NCI-H524 treated with DMSO at 0.1 percent for 48 hours (cell line): ENCODE data around the gene INO80C.
A peak's percentile ranks its signal among the peaks of the same experiment; 100 is the strongest.

Experiments used
- DNase-seq: peaks from one replicate; lab custom pipeline; 2025; lab: John Stamatoyannopoulos, UW

INO80C gene, protein sequence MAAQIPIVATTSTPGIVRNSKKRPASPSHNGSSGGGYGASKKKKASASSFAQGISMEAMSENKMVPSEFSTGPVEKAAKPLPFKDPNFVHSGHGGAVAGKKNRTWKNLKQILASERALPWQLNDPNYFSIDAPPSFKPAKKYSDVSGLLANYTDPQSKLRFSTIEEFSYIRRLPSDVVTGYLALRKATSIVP

DNA sequence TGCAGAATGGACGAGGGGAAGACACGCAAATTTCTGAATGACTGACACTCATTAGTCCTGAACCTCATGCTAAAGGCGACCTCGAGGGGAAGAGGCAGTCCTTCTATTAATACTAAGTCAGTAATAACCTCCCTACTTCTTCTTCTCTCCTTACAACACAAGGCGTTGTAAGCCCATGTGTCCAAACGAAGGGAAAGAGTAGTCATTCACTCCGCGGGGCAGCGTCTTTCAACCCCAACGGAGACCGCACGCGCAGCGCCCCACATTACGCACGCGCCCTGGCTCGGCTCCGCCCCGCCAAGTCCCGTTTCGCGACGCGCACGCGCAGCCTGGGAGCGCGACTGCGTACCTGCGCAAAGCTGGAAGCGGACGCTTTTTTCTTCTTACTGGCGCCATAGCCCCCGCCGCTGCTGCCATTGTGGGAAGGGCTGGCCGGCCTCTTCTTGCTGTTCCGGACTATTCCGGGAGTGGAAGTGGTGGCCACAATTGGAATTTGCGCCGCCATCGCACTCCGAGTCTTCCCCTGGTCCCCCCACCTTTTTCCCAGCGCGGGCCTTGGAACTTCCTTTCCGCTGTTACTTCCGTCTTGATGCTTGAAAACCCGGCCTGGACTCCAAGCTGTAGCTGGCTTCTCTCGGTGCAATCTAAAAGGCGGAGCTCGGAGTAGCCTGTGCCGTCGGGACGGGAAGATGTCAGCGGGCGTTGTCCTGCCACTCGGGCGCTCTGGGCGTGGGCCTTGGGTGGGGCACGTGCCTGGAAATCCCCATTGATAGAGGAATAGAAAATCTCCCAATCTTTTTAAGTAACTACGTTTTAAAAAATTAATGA is at the start of gene INO80C:
INO80C (minus strand) TSS at position 591 of the 828 bp plus-strand sequence; CDS start at position 505, 86 bp downstream.
- peak; percentile 72 for DNase-seq

DNA sequence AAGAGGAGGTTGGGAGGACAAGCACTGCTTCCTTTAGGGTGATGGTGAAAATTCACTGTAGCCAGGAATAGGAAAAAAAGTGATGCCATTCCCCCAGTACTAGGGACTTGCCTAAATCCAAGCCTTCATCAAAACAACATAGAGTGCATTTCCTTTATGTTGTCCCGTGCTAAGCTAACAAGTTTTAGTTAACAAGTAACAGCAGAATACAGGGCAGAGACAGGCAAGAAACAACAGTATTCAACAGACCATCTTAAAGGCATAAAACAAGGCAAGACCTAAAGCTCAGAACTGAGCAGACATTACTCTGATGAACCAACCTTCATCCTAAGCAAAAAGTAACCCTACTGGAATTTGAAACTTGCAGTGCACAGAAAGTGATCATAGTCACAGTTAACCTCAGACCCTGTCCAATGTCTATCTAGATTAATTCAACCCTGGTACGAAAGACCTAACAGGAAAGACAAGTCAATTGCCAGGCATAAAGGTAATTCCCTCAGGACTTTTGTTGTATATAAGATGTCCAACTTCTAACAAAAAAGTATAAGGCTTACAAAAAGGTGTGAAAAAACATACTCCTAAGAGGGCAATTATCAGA is 49.3 kb upstream of the INO80C start:
- no peak for DNase-seq

DNA sequence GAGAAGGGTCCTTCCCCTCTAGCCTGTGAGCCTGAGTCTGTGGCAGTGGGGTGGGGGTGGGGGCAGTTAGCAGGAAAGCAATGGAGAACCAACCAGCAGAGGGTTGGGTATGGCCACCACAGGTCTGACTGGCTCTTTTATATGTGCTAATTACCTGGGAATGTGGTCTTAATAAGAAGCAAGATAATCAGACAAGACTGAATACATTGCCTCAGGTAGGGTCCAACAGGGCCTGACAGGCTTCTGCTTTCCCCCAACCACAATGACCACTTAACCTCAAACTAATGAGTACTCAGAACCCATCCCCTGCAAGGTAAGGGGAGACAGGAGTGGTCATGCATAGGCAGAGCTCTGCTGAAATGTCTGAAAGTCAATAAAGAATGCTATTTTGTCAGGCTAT is 44.6 kb upstream of the INO80C start:
- no peak for DNase-seq

DNA sequence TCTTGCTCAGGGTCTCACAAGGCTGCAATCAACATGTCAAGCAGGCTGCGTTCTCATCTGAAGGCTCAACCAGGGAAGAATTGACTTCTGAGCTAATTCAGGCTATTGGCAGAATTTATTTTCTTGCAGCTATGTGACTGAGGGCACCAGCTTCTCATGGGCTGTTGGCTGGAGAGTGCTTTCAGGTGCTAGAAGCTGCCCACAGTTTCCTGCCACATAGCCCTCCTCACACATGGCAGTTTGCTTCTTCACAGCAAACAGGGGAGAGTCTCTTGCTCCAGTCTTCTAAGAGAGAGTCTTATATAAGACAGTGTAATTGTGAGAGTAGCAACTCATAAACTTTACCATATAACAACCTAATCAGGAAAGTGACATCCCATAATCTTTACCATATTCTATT is 37.5 kb upstream of the INO80C start:
- DNase-seq: no peak

DNA sequence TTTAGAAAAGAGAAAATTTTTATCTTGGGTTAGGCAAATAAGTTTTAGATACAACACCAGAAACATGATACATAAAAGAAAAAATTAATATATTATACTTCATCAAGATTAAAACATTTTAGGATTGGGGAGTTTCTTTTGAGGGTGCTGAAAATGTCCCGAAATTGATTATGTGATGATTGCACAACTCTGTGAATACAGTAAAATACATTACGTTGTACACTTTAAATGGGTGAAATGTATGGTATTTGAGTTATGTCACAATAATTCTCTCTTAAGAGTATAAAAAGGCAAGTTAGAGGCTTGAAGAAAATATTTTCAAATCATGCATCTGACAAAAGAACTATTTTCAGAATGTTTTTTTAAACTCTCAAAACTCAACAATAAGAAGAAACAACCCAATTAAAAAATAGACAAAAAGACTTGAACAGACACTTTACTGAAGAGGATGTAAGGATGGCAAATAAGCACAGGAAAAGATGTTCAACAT is 36.2 kb upstream of the INO80C start:
- no peak for DNase-seq

DNA sequence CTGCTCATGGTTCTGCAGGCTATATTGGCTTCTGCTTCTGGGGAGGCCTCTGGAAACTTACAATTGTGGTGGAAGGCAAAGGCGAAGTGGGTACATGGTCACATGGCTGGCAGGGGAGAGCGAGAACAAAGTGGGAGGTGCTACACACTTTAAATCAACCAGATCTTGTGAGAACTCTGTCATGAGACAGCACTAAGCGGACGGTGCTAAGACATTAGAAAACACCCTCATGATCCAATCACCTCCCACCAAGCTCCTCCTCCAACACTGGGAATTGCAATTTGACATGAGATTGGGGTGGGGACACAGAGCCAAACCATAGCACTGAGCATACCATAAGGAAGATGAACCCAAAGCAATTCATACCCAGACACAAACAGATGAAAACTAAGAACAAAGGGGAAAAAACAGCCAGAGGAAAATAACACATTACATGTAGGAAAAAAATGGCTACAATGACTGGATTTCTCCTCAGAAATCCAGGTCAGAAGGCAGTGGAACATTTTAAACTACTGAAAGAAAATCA is 31.1 kb upstream of the INO80C start:
- no peak for DNase-seq

DNA sequence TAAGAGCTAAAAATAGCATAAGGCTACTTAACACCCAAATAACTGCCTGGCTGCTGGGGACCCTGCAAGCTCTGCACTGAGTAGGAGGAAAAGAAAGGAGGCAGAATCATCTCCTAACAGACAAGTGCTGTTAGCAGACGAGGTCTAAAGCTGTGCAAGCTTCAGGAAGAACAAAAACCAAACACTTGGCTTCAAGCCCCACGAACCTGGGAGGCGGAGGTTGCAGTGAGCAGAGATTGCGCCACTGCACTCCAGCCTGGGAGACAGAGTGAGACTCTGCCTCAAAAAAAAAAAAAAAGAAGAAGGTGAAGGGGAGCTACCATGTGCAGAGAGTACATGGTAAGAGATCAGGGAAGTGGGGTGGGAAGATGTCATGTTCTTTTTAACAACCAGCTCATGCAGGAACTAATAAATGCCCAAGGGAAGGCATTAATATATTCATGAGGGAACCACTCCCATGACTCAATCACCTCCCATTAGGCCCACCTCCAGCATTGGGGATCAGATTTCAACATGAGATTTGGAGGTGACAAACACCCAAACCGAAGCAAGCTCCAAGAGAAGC is 28.8 kb upstream of the INO80C start:
- no peak for DNase-seq

DNA sequence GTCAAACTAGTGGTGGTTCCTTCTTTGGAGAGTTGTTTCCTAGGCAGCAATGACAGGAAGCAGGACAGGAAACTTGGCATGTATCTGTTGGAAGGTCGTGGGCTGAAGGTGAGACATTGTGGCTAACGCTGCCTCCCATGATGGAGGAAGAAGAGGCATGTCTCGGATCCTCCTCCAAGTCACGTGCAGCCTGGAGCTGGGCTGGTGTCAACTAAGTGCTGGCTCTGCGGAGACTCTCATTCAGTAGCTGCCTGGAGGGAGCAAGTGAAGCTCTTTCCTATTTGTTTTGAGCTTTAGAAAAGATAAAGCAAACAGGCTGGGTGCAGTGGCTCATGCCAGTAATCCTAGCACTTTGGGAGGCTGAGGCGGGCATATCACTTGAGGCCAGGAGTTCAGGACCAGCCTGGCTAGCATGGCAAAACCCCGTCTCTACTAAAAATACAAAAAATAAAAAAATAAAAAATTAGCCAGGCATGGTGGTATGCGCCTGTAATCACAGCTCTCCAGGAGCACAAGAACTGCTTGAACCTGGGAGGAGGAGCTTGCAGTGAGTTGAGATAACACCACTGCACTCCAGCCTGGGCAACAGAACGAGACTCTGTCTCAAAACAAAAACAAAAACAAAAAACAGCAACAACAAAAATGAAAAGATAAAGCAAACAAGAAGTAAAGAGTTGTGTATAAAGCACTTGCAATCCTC is 28.2 kb upstream of the INO80C start:
- no peak for DNase-seq

DNA sequence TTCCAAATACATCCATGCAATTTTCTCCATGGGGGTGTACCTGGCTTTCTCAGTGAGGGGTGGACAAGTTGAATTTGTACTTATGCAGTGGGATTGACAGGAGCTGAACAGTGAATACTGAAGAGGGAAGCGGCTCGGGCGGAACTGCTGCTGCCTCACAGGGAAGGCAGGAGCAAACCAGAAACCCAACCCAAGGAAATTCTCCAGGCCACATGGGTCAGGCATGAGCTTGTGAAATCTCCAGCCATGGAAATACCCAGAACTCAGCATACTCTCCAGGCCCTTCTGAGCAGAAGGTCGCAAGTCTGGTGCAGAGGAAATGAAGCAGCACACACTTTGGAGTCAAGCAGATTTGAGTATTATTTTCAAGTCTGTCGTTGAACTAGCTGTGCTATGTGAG is 26.5 kb upstream of the INO80C start:
- DNase-seq: no peak

DNA sequence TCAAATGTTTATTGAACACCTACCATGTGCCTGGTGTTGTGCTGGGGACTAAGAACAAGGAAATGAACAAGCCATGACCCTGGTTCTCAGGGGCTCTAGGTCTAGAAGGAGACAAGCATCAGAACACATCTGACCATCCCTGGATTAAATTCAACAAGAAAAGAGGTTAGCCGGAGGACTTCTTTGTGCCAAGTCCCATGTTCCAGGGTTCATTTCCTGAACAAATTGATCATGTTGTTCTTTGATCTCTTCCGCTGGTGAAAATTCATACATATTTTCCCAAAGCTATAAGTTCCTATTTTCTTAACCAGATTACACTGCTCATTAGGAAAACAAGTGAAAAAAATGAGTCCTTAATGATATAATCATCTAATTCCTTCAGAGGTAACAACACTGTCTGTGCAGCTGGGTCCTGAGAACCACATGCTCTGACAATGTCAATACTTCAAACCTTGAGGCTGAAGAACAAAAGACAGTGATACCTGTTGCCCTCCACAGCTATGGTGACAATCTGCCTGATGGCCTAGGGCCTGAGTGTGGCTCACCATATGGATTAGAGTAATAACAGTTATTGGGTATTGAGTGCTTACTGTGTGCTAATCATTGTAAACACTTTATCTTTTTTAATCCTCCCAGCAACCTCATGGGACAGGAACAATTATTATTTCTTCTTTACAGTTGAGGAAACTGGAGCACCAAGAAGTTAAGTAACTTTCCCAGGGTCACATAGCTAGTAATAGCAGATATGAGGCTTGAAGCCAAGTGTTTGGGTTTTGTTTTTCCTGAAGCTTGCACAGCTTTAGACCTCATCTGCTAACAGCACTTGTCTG is 24.6 kb upstream of the INO80C start:
- no peak for DNase-seq

DNA sequence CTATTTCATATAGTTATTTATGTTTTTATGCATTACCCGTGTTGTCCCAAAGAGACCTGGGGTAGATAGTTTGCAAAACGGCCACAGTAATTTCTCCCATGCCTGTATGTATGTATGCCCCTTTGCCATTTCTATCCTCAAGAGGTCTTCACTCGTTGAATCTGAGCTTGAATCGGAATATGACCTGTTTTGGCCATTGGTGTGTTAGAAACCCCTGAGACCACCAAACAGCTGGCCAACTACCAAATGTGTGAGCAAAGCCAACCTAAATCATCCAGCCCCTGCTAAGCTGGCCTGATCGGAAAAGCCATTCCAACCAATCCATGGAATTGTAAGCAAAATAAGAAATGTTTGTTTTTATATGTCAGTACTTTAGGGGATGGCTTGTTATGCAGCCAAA is 23.4 kb upstream of the INO80C start:
- no peak for DNase-seq

DNA sequence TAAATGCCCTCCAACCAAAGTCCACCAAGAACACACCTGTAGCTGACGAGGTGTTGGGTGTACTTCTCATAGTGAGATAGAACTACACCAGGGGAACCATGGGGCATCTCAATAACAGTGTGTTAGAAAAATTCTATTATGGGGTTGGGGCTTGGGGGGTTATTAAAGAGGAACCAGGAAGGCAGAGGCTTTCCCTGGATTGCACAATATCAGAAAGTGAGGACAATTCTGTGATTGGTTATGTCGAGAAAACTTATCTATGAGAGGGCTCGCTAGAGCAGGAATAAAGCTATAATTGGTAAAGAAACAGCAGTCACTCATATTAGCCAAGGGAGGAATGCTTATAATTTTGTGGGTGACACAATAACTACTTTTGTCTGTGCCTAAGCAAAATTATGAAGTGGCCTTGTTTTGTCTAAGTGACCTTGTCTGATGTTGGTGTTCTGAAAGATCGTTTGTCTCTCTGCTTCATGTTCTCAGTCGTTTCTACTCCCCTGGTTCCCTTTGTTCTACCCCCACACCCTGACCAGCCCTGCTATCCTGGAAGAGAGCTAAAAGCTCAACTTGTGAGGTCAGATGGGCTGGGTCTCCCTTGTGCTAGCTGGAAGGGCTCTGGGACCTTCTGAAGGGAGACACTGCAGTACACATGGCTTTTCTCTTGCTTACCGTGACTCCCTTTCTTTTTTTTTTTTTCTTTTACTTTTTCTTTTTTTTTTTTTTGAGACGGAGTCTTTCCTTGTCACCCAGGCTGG is 21.6 kb upstream of the INO80C start:
- DNase-seq: no peak

DNA sequence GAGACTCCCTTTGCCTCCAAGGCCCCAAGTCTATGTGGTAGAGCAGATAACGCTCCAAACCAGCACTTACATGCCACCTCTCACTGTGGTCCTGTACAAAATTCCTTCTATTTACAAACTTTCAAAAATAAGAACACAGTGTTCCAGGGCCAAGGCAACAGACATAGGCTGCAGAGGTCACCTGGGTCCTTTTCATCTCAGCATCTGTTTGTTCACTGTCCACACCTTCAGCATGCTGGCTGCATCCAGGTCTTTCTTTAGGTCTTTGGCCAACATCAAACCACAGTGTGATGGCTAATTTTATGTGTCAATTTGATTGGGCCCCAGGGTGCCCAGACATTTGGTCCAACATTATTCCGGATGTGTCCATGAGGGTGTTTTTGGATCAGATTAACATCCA is 20.0 kb upstream of the INO80C start:
- no peak for DNase-seq

DNA sequence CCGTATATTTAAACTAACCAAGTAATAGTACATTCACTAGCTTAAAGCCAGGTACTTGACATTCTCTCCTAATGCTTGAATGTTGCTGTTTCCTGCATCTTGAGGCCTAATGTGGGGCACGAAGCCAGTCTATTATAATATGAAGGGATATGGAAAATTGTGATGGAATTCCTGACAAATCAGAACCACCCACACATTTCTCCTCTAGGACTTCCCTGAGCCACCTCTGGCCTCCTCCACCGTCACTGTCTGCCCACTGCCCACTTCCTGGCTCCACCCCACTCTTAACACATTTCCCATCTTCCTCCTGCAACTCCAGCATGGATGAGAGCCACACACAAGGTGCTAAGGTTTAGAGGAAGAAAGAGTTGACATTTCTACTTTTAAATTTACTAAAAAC is 19.0 kb upstream of the INO80C start:
- DNase-seq: no peak

DNA sequence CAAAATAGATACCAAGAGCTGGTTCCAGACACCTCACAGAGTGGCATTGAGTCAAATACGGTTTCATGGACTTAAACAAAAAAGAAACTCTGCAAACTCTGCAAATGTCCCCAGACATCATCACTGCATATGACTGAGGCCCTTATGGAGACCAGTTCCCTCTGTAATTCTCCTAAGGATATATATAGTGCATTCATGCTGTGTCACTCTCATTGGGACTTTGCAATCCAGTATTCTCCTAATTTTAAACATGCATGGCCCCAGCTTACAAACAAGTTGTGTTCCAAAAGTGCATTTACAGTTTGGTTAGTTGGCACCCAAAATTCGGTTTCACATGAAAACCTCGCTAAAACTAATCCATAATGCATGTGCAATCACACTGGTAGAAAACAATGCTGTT is 18.6 kb upstream of the INO80C start:
- no peak for DNase-seq

DNA sequence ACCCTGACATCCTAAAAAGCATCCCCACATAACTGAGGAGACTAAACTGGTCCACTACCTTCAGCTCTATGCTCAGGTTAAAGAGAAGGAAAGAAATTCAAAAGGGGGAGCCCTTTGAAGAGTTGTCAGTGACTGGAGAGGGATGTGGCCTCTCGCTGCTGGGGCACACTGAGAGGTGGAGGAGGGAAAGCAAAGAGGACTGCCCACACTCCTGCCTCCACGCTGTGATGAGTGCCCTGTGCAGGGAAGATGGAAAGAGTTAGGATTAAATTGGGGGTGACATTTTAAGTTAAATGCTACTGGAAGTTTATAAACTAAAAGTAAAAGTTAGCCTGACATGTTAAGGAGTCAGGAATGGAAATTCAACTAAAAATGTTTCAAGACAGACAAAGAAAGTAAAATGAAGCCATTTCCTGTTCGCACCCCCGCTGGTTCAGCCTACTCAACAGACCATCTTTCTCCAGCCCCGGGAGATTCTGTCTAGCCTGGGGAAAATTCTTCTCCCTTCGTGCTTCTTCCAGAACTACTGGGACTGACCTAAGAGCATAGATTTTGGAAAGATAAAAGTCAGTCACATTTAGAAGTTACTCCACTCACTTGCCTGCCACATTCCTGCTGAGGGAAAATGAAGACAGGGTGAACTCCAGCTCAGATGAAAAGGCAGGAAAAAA is 17.8 kb upstream of the INO80C start:
- DNase-seq: no peak

DNA sequence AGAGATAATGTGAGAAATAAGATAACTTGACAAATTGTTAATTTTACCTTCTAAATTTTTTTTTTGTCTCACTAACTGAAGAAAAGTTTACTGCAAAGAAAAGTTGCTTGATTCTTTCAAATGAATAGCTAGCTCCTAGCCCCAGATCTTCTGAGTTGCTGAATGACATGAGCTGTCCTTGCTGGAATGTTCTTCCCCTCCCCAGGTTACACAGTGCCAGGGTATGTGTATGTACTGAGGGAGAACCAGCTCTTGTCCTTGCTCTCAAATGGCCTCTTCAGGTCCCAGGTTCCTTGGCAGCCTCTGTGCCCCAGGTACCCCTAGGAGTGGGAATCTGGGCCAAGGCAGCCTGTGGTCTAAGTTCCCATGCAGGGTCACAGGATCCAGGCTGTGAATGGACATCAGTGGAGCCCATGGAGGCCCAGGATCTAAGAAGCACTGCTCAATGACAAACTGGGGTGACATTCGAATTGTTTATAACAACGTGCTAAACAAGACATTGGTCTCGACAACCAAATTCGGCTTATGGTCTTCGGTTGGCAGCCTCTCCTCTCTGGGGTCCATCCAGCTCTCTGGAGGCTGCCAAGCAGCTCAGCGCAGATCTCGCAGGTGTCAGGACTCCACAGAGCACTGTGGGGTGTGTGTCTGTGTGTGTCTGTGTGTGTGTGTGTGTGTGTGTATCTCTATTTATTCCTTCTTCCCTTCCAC is 17.1 kb upstream of the INO80C start:
- DNase-seq: no peak

DNA sequence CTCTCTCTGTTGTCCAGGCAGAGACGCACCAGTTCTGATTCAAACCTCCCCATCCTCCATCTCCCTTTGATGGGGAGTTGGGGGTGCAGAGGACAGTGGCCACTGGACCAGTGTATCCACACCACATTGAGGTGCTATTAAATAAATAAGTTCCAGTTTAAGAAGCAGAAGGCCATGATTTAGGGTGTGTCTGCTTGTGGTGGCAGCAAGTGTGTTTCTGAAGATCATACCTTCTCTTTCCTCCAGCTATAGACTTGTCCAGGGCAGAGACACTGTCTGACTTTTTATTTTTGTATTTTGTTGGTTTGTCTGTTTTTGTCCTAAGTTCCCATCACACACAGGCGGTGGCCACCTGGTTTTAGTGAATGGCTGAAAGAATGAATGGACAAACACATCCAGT is 16.5 kb upstream of the INO80C start:
- DNase-seq: no peak
